Karpas-422 (cell line): Measurements from ENCODE around the gene NEURL1. TPM values are rescaled to one million over a fixed set of nuclear protein-coding genes. Genes with fewer than 3 reads are reported as not detected.

ENCODE experiments used
- DNase-seq: peaks from one replicate; pipeline ENCODE4 v3.0.0-alpha.2; 2015
- H2AFZ ChIP-seq: fragments of 200-600 bp; sonication (generic); 2 replicates; pipeline ENCODE4 v1.6.1; 2014; ENCODE audit warnings: antibody characterized with exemption, low read length, mixed read lengths
- H3K27ac ChIP-seq: fragments of 200-600 bp; sonication (generic); 2 replicates; pipeline ENCODE4 v1.5.1; 2014; ENCODE audit warnings: mild to moderate bottlenecking, low read length, moderate library complexity
- H3K27me3 ChIP-seq: fragments of 200-600 bp; sonication (generic); 2 replicates; pipeline ENCODE4 v1.6.1; 2014; ENCODE audit warnings: low read length, mixed read lengths
- H3K36me3 ChIP-seq: fragments of 200-600 bp; sonication (generic); 2 replicates; pipeline ENCODE4 v1.6.1; 2014; ENCODE audit warnings: low read length, mixed read lengths; ENCODE audit not compliant: insufficient read depth
- H3K4me1 ChIP-seq: fragments of 200-600 bp; sonication (generic); 2 replicates; pipeline ENCODE4 v1.6.1; 2014; ENCODE audit warnings: mild to moderate bottlenecking, low read length, mixed read lengths
- H3K4me2 ChIP-seq: fragments of 200-600 bp; sonication (generic); 2 replicates; pipeline ENCODE4 v1.6.1; 2014; ENCODE audit warnings: low read length, low read depth, mild to moderate bottlenecking; ENCODE audit not compliant: poor library complexity, severe bottlenecking
- H3K4me3 ChIP-seq: fragments of 200-600 bp; sonication (generic); 2 replicates; pipeline ENCODE4 v1.5.1; 2014; ENCODE audit warnings: mild to moderate bottlenecking, antibody characterized with exemption, low read length, mixed read lengths
- H3K79me2 ChIP-seq: fragments of 200-600 bp; sonication (generic); 2 replicates; pipeline ENCODE4 v1.6.1; 2014; ENCODE audit warnings: mild to moderate bottlenecking, low read length, mixed read lengths
- H3K9ac ChIP-seq: fragments of 200-600 bp; sonication (generic); 2 replicates; pipeline ENCODE4 v1.6.0; 2014; ENCODE audit warnings: low read length
- H3K9me2 ChIP-seq: fragments of 200-600 bp; sonication (generic), shearing (Covaris generic); replicated peaks from 2 replicates; pipeline ENCODE4 v1.6.0; 2014; ENCODE audit warnings: mild to moderate bottlenecking, low read length, moderate library complexity; ENCODE audit not compliant: insufficient read depth
- H3K9me3 ChIP-seq: fragments of 300-700, 200-600 bp; sonication (generic); 2 replicates; pipeline ENCODE4 v1.6.1; 2014; ENCODE audit warnings: low read length, mixed read lengths
- H4K20me1 ChIP-seq: fragments of 200-600 bp; sonication (generic); 2 replicates; pipeline ENCODE4 v1.6.1; 2014; ENCODE audit warnings: mild to moderate bottlenecking, antibody characterized with exemption, low read length, low read depth; ENCODE audit not compliant: insufficient read depth
- total RNA-seq: library from RNA; depleted of rRNA; stranded (reverse); fragments of >200 nt; shearing (Covaris generic); gene quantifications from 2 replicates; pipeline ENCODE4 v1.2.3, GENCODE V29; 2014; ENCODE audit warnings: low replicate concordance

Gene NEURL1
- total RNA-seq, 1 experiment from 2014 or later: not detected

- Histone ChIP-seq H3K27me3 (no peaks in the 10 kb centered on the region), H3K4me2 (no peak overlapping the region), H3K9me3 (no peaks in the 10 kb centered on the region), H3K9ac (no peak overlapping the region), H2AFZ (no peak overlapping the region), H3K9me2 (no peaks in the 10 kb centered on the region), H3K27ac (no peak overlapping the region), H3K4me1 (peaks cover 11% of the 10 kb centered on the region), H4K20me1 (peaks cover 6% of the 10 kb centered on the region; the same call in 1 of the 2 replicates), H3K36me3 (no peaks in the 10 kb centered on the region), H3K79me2 (no peaks in the 10 kb centered on the region), H3K4me3 (no peak overlapping the region)
- no peak for DNase-seq
Observed at GRCh38 chr10:103558911-103559310, 65.4 kb downstream of the NEURL1 start.

DNA sequence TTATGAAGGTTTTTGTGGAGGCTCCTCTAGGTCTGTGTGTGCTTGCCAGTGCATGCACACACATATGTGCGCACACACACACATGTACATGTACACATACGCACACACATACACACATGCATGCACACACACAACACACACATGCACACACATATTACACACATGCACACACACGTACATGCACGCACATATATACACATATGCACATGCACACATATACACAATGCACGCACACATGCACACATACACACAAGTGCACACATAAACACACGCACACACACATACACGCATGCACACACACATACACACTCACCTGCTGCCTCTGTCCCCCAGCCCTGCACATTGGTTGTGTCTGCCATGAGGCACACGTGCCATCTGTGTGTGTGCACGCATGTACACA lies 66.3 kb downstream of the NEURL1 start:
- no peak overlapping the region for H3K27ac ChIP-seq
- no peaks in the 10 kb centered on the region for H3K27me3 ChIP-seq
- no peak overlapping the region for H3K4me2 ChIP-seq
- H3K79me2 ChIP-seq: no peaks in the 10 kb centered on the region
- no peak for DNase-seq
- H3K36me3 ChIP-seq: no peaks in the 10 kb centered on the region
- H3K9ac ChIP-seq: no peak overlapping the region
- H3K4me1 ChIP-seq: peaks cover 8% of the 10 kb centered on the region
- no peaks in the 10 kb centered on the region for H3K9me3 ChIP-seq
- H2AFZ ChIP-seq: no peak overlapping the region
- H3K4me3 ChIP-seq: no peak overlapping the region
- H3K9me2 ChIP-seq: no peaks in the 10 kb centered on the region
- peaks cover 6% of the 10 kb centered on the region; the same call in 1 of the 2 replicates for H4K20me1 ChIP-seq

GRCh38 chr10:103560886-103561285 lies 67.4 kb downstream of the NEURL1 start:
- Histone ChIP-seq H3K4me2 (no peak overlapping the region), H2AFZ (no peak overlapping the region), H3K27me3 (no peaks in the 10 kb centered on the region), H3K79me2 (no peaks in the 10 kb centered on the region), H4K20me1 (peaks cover 3% of the 10 kb centered on the region; the same call in 1 of the 2 replicates), H3K9me3 (no peaks in the 10 kb centered on the region), H3K4me1 (no peaks in the 10 kb centered on the region), H3K9me2 (no peaks in the 10 kb centered on the region), H3K9ac (no peak overlapping the region), H3K36me3 (no peaks in the 10 kb centered on the region), H3K4me3 (no peak overlapping the region), H3K27ac (no peak overlapping the region)
- no peak for DNase-seq

GRCh38 chr10:103562383-103562782 lies 68.9 kb downstream of the NEURL1 start:
- Histone ChIP-seq H3K27me3 (no peaks in the 10 kb centered on the region), H3K9me2 (no peaks in the 10 kb centered on the region), H3K27ac (no peak overlapping the region), H3K4me2 (no peak overlapping the region), H3K9ac (no peak overlapping the region), H3K4me1 (no peaks in the 10 kb centered on the region), H4K20me1 (no peaks in the 10 kb centered on the region), H3K9me3 (no peaks in the 10 kb centered on the region), H3K36me3 (no peaks in the 10 kb centered on the region), H3K4me3 (no peak overlapping the region), H3K79me2 (no peaks in the 10 kb centered on the region), H2AFZ (no peak overlapping the region)
- no peak for DNase-seq

GRCh38 chr10:103563231-103564115 lies 70.0 kb downstream of the NEURL1 start:
- no peak for DNase-seq
- Histone ChIP-seq H2AFZ (no peak overlapping the region), H3K9me3 (no peaks in the 10 kb centered on the region), H3K36me3 (no peaks in the 10 kb centered on the region), H3K79me2 (no peaks in the 10 kb centered on the region), H4K20me1 (no peaks in the 10 kb centered on the region), H3K4me1 (no peaks in the 10 kb centered on the region), H3K4me3 (no peak overlapping the region), H3K4me2 (no peak overlapping the region), H3K9me2 (no peaks in the 10 kb centered on the region), H3K9ac (no peak overlapping the region), H3K27me3 (no peaks in the 10 kb centered on the region), H3K27ac (no peak overlapping the region)

- Histone ChIP-seq H4K20me1 (no peaks in the 10 kb centered on the region), H3K79me2 (no peaks in the 10 kb centered on the region)
Observed at GRCh38 chr10:103564116-103564501, 70.6 kb downstream of the NEURL1 start.

GRCh38 chr10:103564776-103565520 lies 71.4 kb downstream of the NEURL1 start:
- H3K27me3 ChIP-seq: no peaks in the 10 kb centered on the region
- H3K36me3 ChIP-seq: no peaks in the 10 kb centered on the region
- H3K9me3 ChIP-seq: no peaks in the 10 kb centered on the region
- H3K79me2 ChIP-seq: no peaks in the 10 kb centered on the region
- no peaks in the 10 kb centered on the region for H4K20me1 ChIP-seq
- no peak overlapping the region for H3K4me3 ChIP-seq
- no peak overlapping the region for H3K9ac ChIP-seq
- no peak overlapping the region for H3K27ac ChIP-seq
- H3K4me2 ChIP-seq: no peak overlapping the region
- H3K9me2 ChIP-seq: no peaks in the 10 kb centered on the region
- DNase-seq: peak; percentile 89
- H2AFZ ChIP-seq: no peak overlapping the region
- H3K4me1 ChIP-seq: no peaks in the 10 kb centered on the region

More at GRCh38 chr10:103564116-103564501, 70.6 kb downstream of the NEURL1 start:
- Histone ChIP-seq H3K4me2 (no peak overlapping the region), H3K4me3 (no peak overlapping the region), H2AFZ (no peak overlapping the region), H3K27me3 (no peaks in the 10 kb centered on the region), H3K27ac (no peak overlapping the region), H3K9ac (no peak overlapping the region), H3K36me3 (no peaks in the 10 kb centered on the region), H3K9me2 (no peaks in the 10 kb centered on the region), H3K9me3 (no peaks in the 10 kb centered on the region), H3K4me1 (no peaks in the 10 kb centered on the region)
- DNase-seq: no peak

- Histone ChIP-seq H3K36me3 (no peaks in the 10 kb centered on the region), H3K4me1 (no peaks in the 10 kb centered on the region), H3K9me3 (no peaks in the 10 kb centered on the region), H3K9ac (no peak overlapping the region), H4K20me1 (no peaks in the 10 kb centered on the region), H3K4me3 (no peak overlapping the region), H3K4me2 (no peak overlapping the region), H3K9me2 (no peaks in the 10 kb centered on the region), H2AFZ (no peak overlapping the region), H3K79me2 (no peaks in the 10 kb centered on the region), H3K27ac (no peak overlapping the region), H3K27me3 (no peaks in the 10 kb centered on the region)
- no peak for DNase-seq
Observed at GRCh38 chr10:103566536-103566935, 73.0 kb downstream of the NEURL1 start.
